Measurements from ENCODE around the gene POMT1. TPM values are rescaled to one million over a fixed set of nuclear protein-coding genes. Genes with fewer than 3 reads are reported as not detected.
"Not testable (repeated sequence)": the region's sequence is repeated elsewhere in the genome, so short reads cannot be mapped to it uniquely, and the experiment has no call there.

The POMT1 gene, protein sequence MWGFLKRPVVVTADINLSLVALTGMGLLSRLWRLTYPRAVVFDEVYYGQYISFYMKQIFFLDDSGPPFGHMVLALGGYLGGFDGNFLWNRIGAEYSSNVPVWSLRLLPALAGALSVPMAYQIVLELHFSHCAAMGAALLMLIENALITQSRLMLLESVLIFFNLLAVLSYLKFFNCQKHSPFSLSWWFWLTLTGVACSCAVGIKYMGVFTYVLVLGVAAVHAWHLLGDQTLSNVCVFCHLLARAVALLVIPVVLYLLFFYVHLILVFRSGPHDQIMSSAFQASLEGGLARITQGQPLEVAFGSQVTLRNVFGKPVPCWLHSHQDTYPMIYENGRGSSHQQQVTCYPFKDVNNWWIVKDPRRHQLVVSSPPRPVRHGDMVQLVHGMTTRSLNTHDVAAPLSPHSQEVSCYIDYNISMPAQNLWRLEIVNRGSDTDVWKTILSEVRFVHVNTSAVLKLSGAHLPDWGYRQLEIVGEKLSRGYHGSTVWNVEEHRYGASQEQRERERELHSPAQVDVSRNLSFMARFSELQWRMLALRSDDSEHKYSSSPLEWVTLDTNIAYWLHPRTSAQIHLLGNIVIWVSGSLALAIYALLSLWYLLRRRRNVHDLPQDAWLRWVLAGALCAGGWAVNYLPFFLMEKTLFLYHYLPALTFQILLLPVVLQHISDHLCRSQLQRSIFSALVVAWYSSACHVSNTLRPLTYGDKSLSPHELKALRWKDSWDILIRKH
- 10 to 100 TPM; 14.3 to 43.1 (median 32.2) TPM for total RNA-seq

DNA sequence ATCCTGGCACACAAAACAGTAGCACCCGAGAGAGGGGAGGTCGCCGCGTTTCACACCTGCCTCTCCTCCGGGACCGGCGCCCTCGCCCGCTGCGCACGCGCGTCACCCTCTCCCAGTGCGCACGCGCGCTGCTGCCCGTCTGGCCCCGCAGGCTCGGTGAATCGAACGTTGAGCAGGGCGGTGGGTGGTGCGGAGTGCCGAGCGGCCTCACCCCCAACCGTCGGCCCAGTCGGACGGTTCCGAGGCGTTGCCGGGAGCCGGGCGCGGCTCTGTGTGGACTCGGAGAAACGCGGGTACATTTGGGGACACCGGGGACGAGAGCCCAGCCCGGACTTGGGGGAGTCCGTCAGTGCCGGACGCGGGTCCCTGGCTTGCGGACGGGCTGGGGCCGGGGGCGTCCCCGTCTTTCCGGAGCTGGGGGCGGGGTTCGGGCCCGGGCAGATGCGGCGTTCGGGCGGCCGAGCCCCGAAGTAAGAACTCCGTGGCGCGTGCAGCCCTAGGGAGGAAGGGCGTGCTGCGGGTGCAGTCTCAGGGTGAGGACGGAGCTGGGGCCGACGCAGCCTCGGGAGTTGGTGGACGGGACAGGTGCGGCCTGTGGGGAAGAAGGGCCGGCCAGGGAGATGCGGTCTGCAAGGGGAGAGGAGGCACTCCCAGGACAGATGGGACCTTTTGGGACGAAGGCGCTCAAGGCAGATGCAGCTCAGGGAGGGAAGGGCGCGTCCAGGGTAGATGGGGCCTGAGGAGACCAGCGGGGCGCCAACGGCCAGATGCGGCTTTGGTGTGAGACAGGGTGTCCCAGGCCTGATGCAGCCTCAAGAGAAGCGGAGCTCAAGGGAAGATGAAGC, at the start of gene POMT1:
Gene POMT1, plus strand, starts transcription at position 138 of the 845 bp plus-strand sequence. CDS start 1,301 bp downstream, outside the sequence.
- intact Hi-C loops (cut with DNase I; ENCODE audit: low total_unique reads) = no loop called here
- DNase-seq (peak; percentile 78 to 86), ATAC-seq (peak; percentile 83 to 89)
- H3K4me1 ChIP-seq = peaks cover 17 to 30% of the 10 kb centered on the region in 2 donors
- H3K27ac ChIP-seq = peak within 1 kb of the TSS; percentile 84 to 94 (median 87)
- peaks cover 0 to 14% of the 10 kb centered on the region in 2 donors for H3K36me3 ChIP-seq
- TF ChIP-seq POLR2A (IDR thresholded peaks at IDR 0.05) = peak; percentile 61 to 76
- TF ChIP-seq, protein P1, sequence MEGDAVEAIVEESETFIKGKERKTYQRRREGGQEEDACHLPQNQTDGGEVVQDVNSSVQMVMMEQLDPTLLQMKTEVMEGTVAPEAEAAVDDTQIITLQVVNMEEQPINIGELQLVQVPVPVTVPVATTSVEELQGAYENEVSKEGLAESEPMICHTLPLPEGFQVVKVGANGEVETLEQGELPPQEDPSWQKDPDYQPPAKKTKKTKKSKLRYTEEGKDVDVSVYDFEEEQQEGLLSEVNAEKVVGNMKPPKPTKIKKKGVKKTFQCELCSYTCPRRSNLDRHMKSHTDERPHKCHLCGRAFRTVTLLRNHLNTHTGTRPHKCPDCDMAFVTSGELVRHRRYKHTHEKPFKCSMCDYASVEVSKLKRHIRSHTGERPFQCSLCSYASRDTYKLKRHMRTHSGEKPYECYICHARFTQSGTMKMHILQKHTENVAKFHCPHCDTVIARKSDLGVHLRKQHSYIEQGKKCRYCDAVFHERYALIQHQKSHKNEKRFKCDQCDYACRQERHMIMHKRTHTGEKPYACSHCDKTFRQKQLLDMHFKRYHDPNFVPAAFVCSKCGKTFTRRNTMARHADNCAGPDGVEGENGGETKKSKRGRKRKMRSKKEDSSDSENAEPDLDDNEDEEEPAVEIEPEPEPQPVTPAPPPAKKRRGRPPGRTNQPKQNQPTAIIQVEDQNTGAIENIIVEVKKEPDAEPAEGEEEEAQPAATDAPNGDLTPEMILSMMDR (IDR thresholded peaks at IDR 0.05 in 4 of 5, conservative IDR thresholded peaks at IDR 0.05 in 1 of 5) = no peak
- no peaks in the 10 kb centered on the region for H3K9me3 ChIP-seq
- in situ Hi-C loops (cut with MboI; ENCODE audit: low sequenced_read_pairs in 4 of 4) = no loop called here
- no peaks in the 10 kb centered on the region for H3K27me3 ChIP-seq
- H3K4me3 ChIP-seq = peak within 1 kb of the TSS; percentile 79 to 99 (median 92)

DNA sequence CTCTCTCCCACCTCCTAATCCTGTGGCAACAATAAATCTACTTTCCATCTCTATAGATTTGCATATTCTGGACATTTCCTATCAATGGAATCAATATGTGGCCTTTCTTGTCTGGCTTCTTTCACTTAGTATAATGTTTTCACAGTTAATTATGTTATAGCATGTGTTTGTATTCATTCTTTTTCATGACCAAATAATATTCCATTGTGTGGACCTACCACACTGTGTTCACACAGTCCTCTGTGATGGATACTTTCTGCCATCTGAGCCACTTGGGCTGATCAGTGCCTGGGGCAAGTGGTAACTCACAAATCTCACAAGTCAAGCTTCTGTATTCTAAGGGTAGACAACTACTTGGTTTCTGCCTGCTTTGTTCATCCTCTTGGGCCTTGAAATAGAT, 48.7 kb upstream of the POMT1 start:
- Histone ChIP-seq H3K4me3 (no peak overlapping the region), H3K27ac (no peak overlapping the region), H3K36me3 (peaks cover 0 to 84% of the 10 kb centered on the region in 2 donors), H3K9me3 (no peaks in the 10 kb centered on the region), H3K4me1 (no peaks in the 10 kb centered on the region), H3K27me3 (no peaks in the 10 kb centered on the region)
- DNase-seq (no peak), ATAC-seq (no peak)
- intact Hi-C loops (cut with DNase I; ENCODE audit: low total_unique reads) (no loop called here), in situ Hi-C loops (cut with MboI; ENCODE audit: low sequenced_read_pairs in 4 of 4) (loop anchor here in 1 of 4 donors (25.0 kb wide), 1 partner anchor 92 kb away; no protein-coding TSS in a partner anchor)
- TF ChIP-seq, protein P1 (IDR thresholded peaks at IDR 0.05 in 4 of 5, conservative IDR thresholded peaks at IDR 0.05 in 1 of 5) = no peak
- TF ChIP-seq POLR2A (IDR thresholded peaks at IDR 0.05) = no peak

DNA sequence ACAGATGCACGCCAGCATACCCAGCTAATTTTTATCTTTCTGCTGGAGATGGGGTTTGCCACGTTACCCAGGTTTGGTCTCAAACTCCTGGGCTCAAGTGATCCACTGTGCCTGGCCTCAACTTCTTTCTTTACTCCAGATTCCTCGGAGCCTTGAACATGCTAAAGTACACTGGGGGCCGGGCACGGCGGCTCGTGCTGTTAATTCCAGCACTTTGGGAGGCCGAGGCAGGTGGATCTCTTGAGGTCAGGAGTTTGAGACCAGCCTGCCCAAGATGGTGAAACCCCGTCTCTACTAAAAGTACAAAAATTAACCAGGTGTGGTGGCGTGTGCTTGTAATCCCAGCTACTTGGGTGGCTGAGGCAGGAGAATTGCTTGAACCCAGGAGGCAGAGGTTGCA, 47.1 kb upstream of the POMT1 start:
- in situ Hi-C loops (cut with MboI; ENCODE audit: low sequenced_read_pairs in 4 of 4) = loop anchor here in 1 of 4 donors (25.0 kb wide), 1 partner anchor 93 kb away; no protein-coding TSS in a partner anchor
- H3K4me3 ChIP-seq; intact Hi-C loops (cut with DNase I; ENCODE audit: low total_unique reads); ATAC-seq; H3K9me3 ChIP-seq; H3K4me1 ChIP-seq; H3K27me3 ChIP-seq; H3K27ac ChIP-seq; DNase-seq: not testable (repeated sequence)
- H3K36me3 ChIP-seq = peaks cover 0 to 84% of the 10 kb centered on the region in 2 donors

DNA sequence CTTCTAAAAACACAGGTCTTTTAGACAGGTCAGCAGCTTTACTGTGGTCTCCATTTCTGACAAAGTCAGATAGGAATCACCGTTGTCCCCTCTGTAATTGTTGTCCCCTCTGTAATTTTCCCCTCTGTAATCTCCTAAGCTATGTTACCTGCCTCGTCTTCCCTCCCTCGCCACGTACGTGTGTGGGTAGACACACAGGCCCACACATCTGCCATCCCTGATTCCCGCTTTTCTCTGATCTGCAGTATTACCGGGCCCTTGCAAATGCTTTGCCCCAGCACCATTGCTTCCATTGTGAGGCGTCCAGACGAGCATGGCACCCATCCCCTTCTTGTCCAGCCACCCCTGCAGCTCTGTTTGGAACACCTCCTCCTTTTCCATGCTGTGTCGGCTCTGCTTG, 45.0 kb upstream of the POMT1 start:
- TF ChIP-seq POLR2A (IDR thresholded peaks at IDR 0.05) = no peak
- TF ChIP-seq, protein P1 (IDR thresholded peaks at IDR 0.05 in 4 of 5, conservative IDR thresholded peaks at IDR 0.05 in 1 of 5) = no peak
- ATAC-seq (no peak), DNase-seq (no peak)
- H3K36me3 ChIP-seq = peaks cover 0 to 93% of the 10 kb centered on the region in 2 donors
- in situ Hi-C loops (cut with MboI; ENCODE audit: low sequenced_read_pairs in 4 of 4) = loop anchor here in 1 of 4 donors (25.0 kb wide), 1 partner anchor 95 kb away; no protein-coding TSS in a partner anchor
- H3K27ac ChIP-seq = no peak overlapping the region
- H3K4me3 ChIP-seq = no peak overlapping the region
- H3K9me3 ChIP-seq = no peaks in the 10 kb centered on the region
- intact Hi-C loops (cut with DNase I; ENCODE audit: low total_unique reads) = no loop called here
- no peaks in the 10 kb centered on the region for H3K27me3 ChIP-seq
- no peaks in the 10 kb centered on the region for H3K4me1 ChIP-seq
